ENCODE results near the gene SCN4B. TPM values are rescaled to one million over a fixed set of nuclear protein-coding genes. Genes with fewer than 3 reads are reported as not detected.

SCN4B gene
- 1.1 TPM for total RNA-seq

GRCh38 chr11:118152552-118153471 lies at the start of gene SCN4B:
Gene SCN4B, minus strand, starts transcription at chr11:118152823. Its CDS starts 150 bp downstream, at chr11:118152673.
- TF ChIP-seq CTCF (IDR thresholded peaks at IDR 0.05) = no peak
- Histone ChIP-seq H3K27ac (no peak within 1 kb of the TSS), H3K9me3 (no peaks in the 10 kb centered on the region), H3K36me3 (no peaks in the 10 kb centered on the region), H3K4me3 (peak within 1 kb of the TSS; percentile 52 to 64), H3K27me3 (no peaks in the 10 kb centered on the region), H3K4me1 (peaks cover 3 to 8% of the 10 kb centered on the region in 2 donors)
- DNase-seq (ENCODE audit: low spot score in 2 of 2) = no peak
- intact Hi-C loops (cut with DNase I) = no loop called here

GRCh38 chr11:118201966-118202365 lies 49.3 kb upstream of the SCN4B start:
- TF ChIP-seq CTCF (IDR thresholded peaks at IDR 0.05) = no peak
- DNase-seq (ENCODE audit: low spot score in 2 of 2) = no peak
- Histone ChIP-seq H3K36me3 (no peaks in the 10 kb centered on the region), H3K4me1 (no peaks in the 10 kb centered on the region), H3K27ac (no peak overlapping the region), H3K9me3 (no peaks in the 10 kb centered on the region), H3K27me3 (no peaks in the 10 kb centered on the region), H3K4me3 (no peak overlapping the region)
- intact Hi-C loops (cut with DNase I) = no loop called here

- intact Hi-C loops (cut with DNase I) = no loop called here
Observed at GRCh38 chr11:118200901-118201680, 48.5 kb upstream of the SCN4B start.

GRCh38 chr11:118200497-118200896 lies 47.9 kb upstream of the SCN4B start:
- Histone ChIP-seq H3K27me3 (no peaks in the 10 kb centered on the region), H3K27ac (no peak overlapping the region), H3K4me3 (no peak overlapping the region), H3K9me3 (no peaks in the 10 kb centered on the region), H3K36me3 (no peaks in the 10 kb centered on the region), H3K4me1 (no peaks in the 10 kb centered on the region)
- DNase-seq (ENCODE audit: low spot score in 2 of 2) = no peak
- intact Hi-C loops (cut with DNase I) = no loop called here
- no peak for TF ChIP-seq CTCF (IDR thresholded peaks at IDR 0.05)

More at GRCh38 chr11:118200901-118201680, 48.5 kb upstream of the SCN4B start:
- H3K27ac ChIP-seq = no peak overlapping the region
- no peak for DNase-seq (ENCODE audit: low spot score in 2 of 2)
- no peaks in the 10 kb centered on the region for H3K27me3 ChIP-seq
- H3K9me3 ChIP-seq = no peaks in the 10 kb centered on the region
- no peak overlapping the region for H3K4me3 ChIP-seq
- H3K4me1 ChIP-seq = no peaks in the 10 kb centered on the region
- TF ChIP-seq CTCF (IDR thresholded peaks at IDR 0.05) = no peak
- no peaks in the 10 kb centered on the region for H3K36me3 ChIP-seq

- H3K27me3 ChIP-seq = no peaks in the 10 kb centered on the region
- intact Hi-C loops (cut with DNase I) = no loop called here
- no peak overlapping the region for H3K4me3 ChIP-seq
- H3K9me3 ChIP-seq = no peaks in the 10 kb centered on the region
- DNase-seq (ENCODE audit: low spot score in 2 of 2) = no peak
- TF ChIP-seq CTCF (IDR thresholded peaks at IDR 0.05) = no peak
- no peak overlapping the region for H3K27ac ChIP-seq
- no peaks in the 10 kb centered on the region for H3K36me3 ChIP-seq
- no peaks in the 10 kb centered on the region for H3K4me1 ChIP-seq
Observed at GRCh38 chr11:118199135-118199534, 46.5 kb upstream of the SCN4B start.
